Colonic mucosa (tissue), 4 donors: ENCODE data around the gene TMEM170B. TPM values are rescaled to one million over a fixed set of nuclear protein-coding genes. Genes with fewer than 3 reads are reported as not detected.
A peak's percentile ranks its signal among the peaks of the same experiment; 100 is the strongest.

ENCODE experiments used
- DNase-seq: peaks from one replicate; pipeline ENCODE4 v3.0.0-alpha.2; 2020
- H3K27ac ChIP-seq: fragments of 200-600 bp; one replicate; pipeline ENCODE4 v1.8.0; 2021
- H3K27me3 ChIP-seq: fragments of 200-600 bp; one replicate; pipeline ENCODE4 v1.8.0; 2021
- H3K36me3 ChIP-seq: fragments of 200-600 bp; one replicate; pipeline ENCODE4 v1.8.0; 2021
- H3K4me1 ChIP-seq: fragments of 200-600 bp; one replicate; pipeline ENCODE4 v1.8.0; 2021; ENCODE audit warnings: mild to moderate bottlenecking
- H3K4me3 ChIP-seq: fragments of 200-600 bp; one replicate; pipeline ENCODE4 v1.8.0; 2021
- H3K9ac ChIP-seq, 2 donors: one replicate each; pipeline ENCODE4 v1.7.0; 2013; ENCODE audit warnings: control low read depth in 2 of 2, low read depth in 2 of 2, low read length in 2 of 2
- H3K9me3 ChIP-seq: fragments of 200-600 bp; one replicate; pipeline ENCODE4 v1.8.0; 2021
- intact Hi-C: fragments of 100-400 bp; cut with DNase I; formaldehyde crosslinking; loops from one replicate; pipeline ENCODE4 v1.14.1; 2022
- total RNA-seq, 2 donors: library from RNA; stranded (reverse); fragmentation: NEBNext Ultra II Directional in 1 of 2; extraction: Animal tissue kit (Norgen Biotek cat#: 25700) in 1 of 2; gene quantifications; one replicate each; pipeline ENCODE4 v1.2.1, GENCODE V29; 2021
- TF ChIP-seq, protein P1 (sequence below): fragments of 200-600 bp; IDR thresholded peaks from one replicate; pipeline ENCODE4 v1.8.0; 2022; ENCODE audit warnings: antibody characterized with exemption, mild to moderate bottlenecking
- donor health status: healthy.
- donor health status: DM: no; HTN: no; CAD: no.
- donor health status: DM: no; HTN: no; CAD: no.

TMEM170B gene
- total RNA-seq, 2 donors from 2014 or later, result 0.82 to 2.2 TPM

DNA sequence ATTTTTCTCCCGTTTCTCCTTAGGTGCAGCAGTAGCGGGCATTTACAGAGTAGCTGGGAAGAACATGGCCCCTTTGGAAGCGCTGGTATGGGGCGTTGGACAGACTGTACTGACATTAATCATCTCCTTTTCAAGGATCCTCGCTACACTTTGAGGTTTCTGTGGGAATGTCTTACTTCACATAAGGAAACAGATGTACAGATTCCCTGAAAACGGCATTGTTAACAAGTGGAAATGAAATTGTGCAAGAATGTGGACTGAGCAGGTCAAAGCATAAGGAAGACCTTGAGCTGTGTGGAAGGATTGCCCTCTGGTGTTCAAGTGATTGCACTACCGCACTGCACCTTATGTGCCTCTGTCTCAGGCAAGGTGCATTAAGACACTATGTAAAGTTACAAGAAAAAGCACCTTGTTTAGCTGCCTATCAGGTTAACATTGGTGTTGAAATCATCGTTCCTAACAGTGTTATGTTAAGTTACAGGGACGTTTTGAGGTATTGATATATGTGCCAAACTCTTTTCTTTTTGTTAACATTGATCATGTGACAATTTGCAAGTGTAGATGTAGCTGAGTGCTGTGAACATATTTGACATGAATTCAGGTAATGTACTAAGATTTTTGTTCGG, 38.0 kb downstream of the TMEM170B start:
- intact Hi-C loops, result loop anchor here (5.0 kb wide), 2 partner anchors 433 to 623 kb away; no protein-coding TSS in a partner anchor
- Histone ChIP-seq H3K9me3 (no peaks in the 10 kb centered on the region), H3K9ac (no peak overlapping the region), H3K36me3 (no peaks in the 10 kb centered on the region), H3K4me1 (no peaks in the 10 kb centered on the region), H3K27ac (no peak overlapping the region), H3K27me3 (no peaks in the 10 kb centered on the region), H3K4me3 (no peak overlapping the region)
- TF ChIP-seq, protein P1, sequence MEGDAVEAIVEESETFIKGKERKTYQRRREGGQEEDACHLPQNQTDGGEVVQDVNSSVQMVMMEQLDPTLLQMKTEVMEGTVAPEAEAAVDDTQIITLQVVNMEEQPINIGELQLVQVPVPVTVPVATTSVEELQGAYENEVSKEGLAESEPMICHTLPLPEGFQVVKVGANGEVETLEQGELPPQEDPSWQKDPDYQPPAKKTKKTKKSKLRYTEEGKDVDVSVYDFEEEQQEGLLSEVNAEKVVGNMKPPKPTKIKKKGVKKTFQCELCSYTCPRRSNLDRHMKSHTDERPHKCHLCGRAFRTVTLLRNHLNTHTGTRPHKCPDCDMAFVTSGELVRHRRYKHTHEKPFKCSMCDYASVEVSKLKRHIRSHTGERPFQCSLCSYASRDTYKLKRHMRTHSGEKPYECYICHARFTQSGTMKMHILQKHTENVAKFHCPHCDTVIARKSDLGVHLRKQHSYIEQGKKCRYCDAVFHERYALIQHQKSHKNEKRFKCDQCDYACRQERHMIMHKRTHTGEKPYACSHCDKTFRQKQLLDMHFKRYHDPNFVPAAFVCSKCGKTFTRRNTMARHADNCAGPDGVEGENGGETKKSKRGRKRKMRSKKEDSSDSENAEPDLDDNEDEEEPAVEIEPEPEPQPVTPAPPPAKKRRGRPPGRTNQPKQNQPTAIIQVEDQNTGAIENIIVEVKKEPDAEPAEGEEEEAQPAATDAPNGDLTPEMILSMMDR, result peak; percentile 77
- peak; percentile 63 for DNase-seq

DNA sequence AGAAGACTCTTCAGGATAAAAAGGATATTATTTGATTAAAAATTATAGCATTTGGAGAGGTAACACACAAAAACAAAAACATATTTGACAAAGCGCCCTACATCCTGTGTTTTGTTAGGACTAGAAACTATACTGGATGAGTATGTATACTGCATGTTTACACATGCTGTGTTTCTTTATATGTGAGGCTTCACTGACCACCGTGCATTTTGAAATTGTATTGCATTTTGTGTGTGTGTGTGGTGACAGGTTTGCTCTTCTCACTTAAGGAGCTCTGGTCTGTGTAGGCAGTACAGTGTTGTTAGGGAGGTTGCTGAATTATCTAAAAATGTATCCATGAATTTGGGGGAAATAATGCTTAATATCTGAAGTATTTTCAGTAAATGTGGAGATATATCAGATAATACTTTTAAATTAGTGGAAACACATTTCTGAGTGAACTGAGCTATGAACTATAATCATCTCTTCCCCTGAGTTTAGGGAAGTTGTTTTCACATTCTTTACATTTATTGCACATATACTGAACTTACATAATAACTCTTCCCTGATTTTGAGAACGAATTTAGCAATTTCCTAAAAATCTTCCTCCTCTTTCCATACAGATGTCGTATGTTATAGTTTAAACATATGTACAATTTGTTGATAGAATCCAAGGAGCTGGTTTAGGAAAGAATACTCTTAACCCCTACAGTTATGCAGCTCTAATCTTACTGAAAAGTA, 43.3 kb downstream of the TMEM170B start:
- TF ChIP-seq, protein P1, result no peak
- no peak for DNase-seq
- H3K27me3 ChIP-seq, result no peaks in the 10 kb centered on the region
- intact Hi-C loops, result loop anchor here (10.0 kb wide), 1 partner anchor 654 kb away; no protein-coding TSS in a partner anchor
- H3K4me1 ChIP-seq, result no peaks in the 10 kb centered on the region
- H3K4me3 ChIP-seq, result no peak overlapping the region
- H3K36me3 ChIP-seq, result no peaks in the 10 kb centered on the region
- no peak overlapping the region for H3K9ac ChIP-seq
- no peaks in the 10 kb centered on the region for H3K9me3 ChIP-seq
- no peak overlapping the region for H3K27ac ChIP-seq

DNA sequence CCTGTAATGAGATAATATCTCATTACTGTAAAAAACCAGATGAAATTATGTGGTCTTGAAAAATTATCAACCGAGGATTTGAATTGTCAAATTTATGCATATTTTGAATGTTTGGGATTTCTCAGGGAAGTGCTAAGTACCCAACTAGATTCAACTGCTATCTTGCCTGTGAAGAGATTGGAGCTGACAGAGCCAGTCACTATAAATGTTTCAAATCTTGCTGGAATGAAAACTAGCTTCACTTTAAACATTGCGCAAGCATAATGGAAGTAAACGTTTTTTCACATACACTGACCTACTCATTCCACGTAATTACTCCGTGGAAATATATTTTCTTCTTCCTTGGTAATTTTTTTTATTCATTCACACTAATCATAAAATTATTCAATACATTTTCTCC, 46.7 kb downstream of the TMEM170B start:
- TF ChIP-seq, protein P1, result no peak
- H3K27ac ChIP-seq, result no peak overlapping the region
- H3K27me3 ChIP-seq, result no peaks in the 10 kb centered on the region
- H3K4me3 ChIP-seq, result no peak overlapping the region
- no peaks in the 10 kb centered on the region for H3K9me3 ChIP-seq
- no peaks in the 10 kb centered on the region for H3K36me3 ChIP-seq
- H3K4me1 ChIP-seq, result no peaks in the 10 kb centered on the region
- H3K9ac ChIP-seq, result no peak overlapping the region
- DNase-seq, result no peak
- intact Hi-C loops, result loop anchor here (10.0 kb wide), 1 partner anchor 651 kb away; no protein-coding TSS in a partner anchor

DNA sequence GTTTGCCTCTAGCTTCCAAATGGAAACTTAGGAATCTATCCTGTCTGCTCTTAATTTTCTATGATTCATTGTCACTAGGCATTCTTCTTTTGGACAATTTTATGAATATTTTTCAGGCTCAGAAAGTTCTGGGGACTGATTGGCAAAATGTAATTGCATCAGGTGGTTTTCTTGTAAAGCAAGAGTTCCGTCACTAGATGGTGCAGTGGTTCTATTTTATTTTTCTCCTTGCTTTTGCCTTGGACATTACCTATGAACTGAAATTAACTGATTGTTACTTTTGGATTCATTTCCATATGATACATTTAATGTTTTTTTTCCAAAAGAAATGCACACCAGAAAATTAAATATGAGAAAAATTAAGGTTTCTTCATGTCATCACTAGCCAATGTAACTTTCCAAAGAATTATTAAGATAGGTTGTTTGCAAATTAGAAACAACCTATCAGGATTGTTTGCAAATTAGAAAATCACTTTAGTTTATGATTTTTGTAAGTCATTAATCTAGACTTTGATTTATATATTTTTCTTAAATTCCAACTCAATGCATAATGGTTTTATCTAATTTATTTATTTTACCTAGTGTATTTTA, 48.0 kb downstream of the TMEM170B start:
- intact Hi-C loops, result loop anchor here (5.0 to 10.0 kb wide), 2 partner anchors 649 to 1017 kb away; no protein-coding TSS in a partner anchor
- no peak for DNase-seq

DNA sequence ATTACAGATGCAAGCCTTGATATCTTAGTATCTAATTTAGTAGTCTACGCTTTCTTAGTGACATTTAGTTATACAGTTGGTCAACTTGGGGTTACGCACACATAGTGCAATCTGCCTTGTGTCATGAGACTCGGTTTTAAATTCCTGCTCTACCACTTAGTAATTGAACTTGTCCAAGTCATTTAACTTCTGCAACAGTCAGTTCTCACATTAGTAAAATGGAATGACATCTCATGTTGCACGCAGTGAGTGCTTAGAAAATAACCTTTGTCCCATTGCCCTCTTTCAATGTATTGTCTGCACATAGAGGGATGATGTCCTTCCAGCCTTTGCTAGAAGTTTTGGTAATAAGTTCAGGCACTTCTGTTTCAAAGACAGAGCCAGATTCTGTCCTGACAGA, 48.6 kb downstream of the TMEM170B start:
- Histone ChIP-seq H3K9me3 (no peaks in the 10 kb centered on the region), H3K4me3 (no peak overlapping the region), H3K4me1 (no peaks in the 10 kb centered on the region), H3K27me3 (no peaks in the 10 kb centered on the region), H3K36me3 (no peaks in the 10 kb centered on the region), H3K27ac (no peak overlapping the region), H3K9ac (no peak overlapping the region)
- no peak for DNase-seq
- intact Hi-C loops, result loop anchor here (5.0 to 10.0 kb wide), 2 partner anchors 649 to 1016 kb away; no protein-coding TSS in a partner anchor
- TF ChIP-seq, protein P1, result no peak

More for the DNA sequence above, 48.0 kb downstream of the TMEM170B start:
- H3K4me1 ChIP-seq, result no peaks in the 10 kb centered on the region
- no peaks in the 10 kb centered on the region for H3K9me3 ChIP-seq
- H3K9ac ChIP-seq, result no peak overlapping the region
- no peak overlapping the region for H3K27ac ChIP-seq
- TF ChIP-seq, protein P1, result peak; percentile 57
- H3K4me3 ChIP-seq, result no peak overlapping the region
- H3K27me3 ChIP-seq, result no peaks in the 10 kb centered on the region
- no peaks in the 10 kb centered on the region for H3K36me3 ChIP-seq
